ENCODE data around the gene EDA. TPM values are rescaled to one million over a fixed set of nuclear protein-coding genes. Genes with fewer than 3 reads are reported as not detected.

EDA gene
- total and polyA plus RNA-seq, 2 of the 13 experiments (the other 11 are each of a cell fraction or from before 2014, with no cell fraction given): 8.8 to 11.2 TPM

DNA sequence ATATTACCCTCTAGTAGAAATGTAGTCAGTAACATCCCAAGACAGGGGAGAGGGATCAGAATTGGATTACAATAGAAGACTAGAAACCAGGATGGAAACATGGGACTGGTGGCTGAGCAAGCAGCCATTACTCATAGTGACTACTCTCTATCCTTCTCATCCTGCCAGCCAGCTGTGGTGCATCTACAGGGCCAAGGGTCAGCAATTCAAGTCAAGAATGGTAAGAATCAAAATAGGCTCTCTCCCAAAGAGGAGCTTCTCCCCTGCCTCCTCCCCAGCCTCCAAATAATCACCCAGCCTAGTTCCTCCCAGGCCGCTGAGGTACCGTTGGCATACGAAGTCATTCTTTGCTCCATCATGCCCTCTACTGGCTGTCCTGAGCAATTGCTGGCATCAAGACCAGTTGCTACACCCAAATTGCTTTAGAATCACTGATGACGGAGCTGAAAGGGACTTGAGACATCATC lies 414.4 kb downstream of the EDA start (continued):
- TF ChIP-seq, protein P1, sequence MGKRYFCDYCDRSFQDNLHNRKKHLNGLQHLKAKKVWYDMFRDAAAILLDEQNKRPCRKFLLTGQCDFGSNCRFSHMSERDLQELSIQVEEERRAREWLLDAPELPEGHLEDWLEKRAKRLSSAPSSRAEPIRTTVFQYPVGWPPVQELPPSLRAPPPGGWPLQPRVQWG (CRISPR knock-in tag; IDR thresholded peaks at IDR 0.05; ENCODE audit: borderline replicate concordance, low read depth): no peak
- TF ChIP-seq IKZF4 (CRISPR knock-in tag; IDR thresholded peaks at IDR 0.05; ENCODE audit: borderline replicate concordance, low read depth, not compliant biosample characterization) (no peak), PITX1 (CRISPR knock-in tag; IDR thresholded peaks at IDR 0.05) (no peak), SMC3 (IDR thresholded peaks at IDR 0.05; ENCODE audit: low read length) (peak; percentile 66), JUNB (CRISPR knock-in tag; IDR thresholded peaks at IDR 0.05; ENCODE audit: borderline replicate concordance) (no peak), PAX8 (CRISPR knock-in tag; IDR thresholded peaks at IDR 0.05; ENCODE audit: borderline replicate concordance) (no peak), STAG1 (CRISPR knock-in tag; IDR thresholded peaks at IDR 0.05) (peak; percentile 79), ZSCAN20 (CRISPR knock-in tag; IDR thresholded peaks at IDR 0.05; ENCODE audit: borderline replicate concordance) (no peak)
- TF ChIP-seq, protein P2, sequence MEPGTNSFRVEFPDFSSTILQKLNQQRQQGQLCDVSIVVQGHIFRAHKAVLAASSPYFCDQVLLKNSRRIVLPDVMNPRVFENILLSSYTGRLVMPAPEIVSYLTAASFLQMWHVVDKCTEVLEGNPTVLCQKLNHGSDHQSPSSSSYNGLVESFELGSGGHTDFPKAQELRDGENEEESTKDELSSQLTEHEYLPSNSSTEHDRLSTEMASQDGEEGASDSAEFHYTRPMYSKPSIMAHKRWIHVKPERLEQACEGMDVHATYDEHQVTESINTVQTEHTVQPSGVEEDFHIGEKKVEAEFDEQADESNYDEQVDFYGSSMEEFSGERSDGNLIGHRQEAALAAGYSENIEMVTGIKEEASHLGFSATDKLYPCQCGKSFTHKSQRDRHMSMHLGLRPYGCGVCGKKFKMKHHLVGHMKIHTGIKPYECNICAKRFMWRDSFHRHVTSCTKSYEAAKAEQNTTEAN (CRISPR knock-in tag; conservative IDR thresholded peaks at IDR 0.05): no peak

DNA sequence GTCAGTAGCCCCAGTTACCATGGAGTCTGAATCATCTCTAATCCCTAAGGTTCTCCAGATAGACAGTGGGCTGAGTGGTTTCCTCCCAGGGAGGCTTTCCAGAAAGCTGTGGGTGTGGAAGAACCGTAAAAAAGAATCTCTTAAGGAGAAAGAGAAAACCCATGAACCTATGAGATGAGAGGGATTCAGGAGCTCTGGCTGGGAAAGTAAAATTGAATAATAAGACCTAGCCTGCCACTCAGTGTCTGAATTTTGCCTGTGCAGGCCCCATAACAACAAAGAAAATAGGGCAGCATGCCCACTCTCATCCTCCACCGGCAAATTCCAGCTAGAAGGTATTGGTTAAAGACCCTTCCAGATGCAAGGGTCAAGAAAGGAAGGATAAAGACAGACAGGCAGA lies 416.9 kb downstream of the EDA start:
- Histone ChIP-seq H3K27me3 (ENCODE audit: control insufficient read depth in 1 of 2, insufficient read depth in 2 of 2, low read length in 2 of 2) (no peaks in the 10 kb centered on the region), H3K4me3 (replicated peaks in 1 of 3; ENCODE audit: insufficient read depth in 1 of 3, low read depth in 2 of 3, low read length in 3 of 3) (no peak overlapping the region), H4K20me1 (ENCODE audit: insufficient read depth, low read length) (no peaks in the 10 kb centered on the region), H3K9me3 (ENCODE audit: low read length) (no peaks in the 10 kb centered on the region), H3K79me2 (ENCODE audit: insufficient read depth, low read length) (no peaks in the 10 kb centered on the region), H3K36me3 (replicated peaks in 1 of 2; ENCODE audit: control insufficient read depth in 1 of 2, insufficient read depth in 2 of 2, low read length in 2 of 2) (no peaks in the 10 kb centered on the region), H3K4me1 (ENCODE audit: insufficient read depth, low read length) (peaks cover 2% of the 10 kb centered on the region), H3K4me2 (ENCODE audit: low read depth, low read length) (no peak overlapping the region), H2AFZ (ENCODE audit: low read length) (no peak overlapping the region), H3K27ac (ENCODE audit: extremely low read length, insufficient read depth, low read length) (no peak overlapping the region), H3K9ac (ENCODE audit: insufficient read depth, low read depth, low read length) (no peak overlapping the region)
- ChIA-PET CTCF (ENCODE audit: low intra/inter-chr PET ratio, low total read pairs) (interaction anchor here (1.2 kb wide), 1 partner anchor 65 kb away, joined by 6 read pairs; no protein-coding TSS in a partner anchor), POLR2A (no interaction called here)
- DNase-seq (ENCODE audit: low spot score): no peak
- intact Hi-C loops (cut with micrococcal nuclease; ENCODE audit: unreplicated experiment) (loop anchor here (5.0 kb wide), 2 partner anchors 65 to 540 kb away; no protein-coding TSS in a partner anchor), in situ Hi-C loops (cut with HindIII; ENCODE audit: extremely low pct_ligation_motif_present, low pct_unique_long_range_greater_than_20kb) (loop anchor here (5.0 to 10.0 kb wide), 2 partner anchors 62 to 540 kb away; no protein-coding TSS in a partner anchor)
- no peak for ATAC-seq
- BruUV-seq (replicated peaks): no TSS peak
- WGBS (ENCODE audit: low lambda C conversion rate): 100% methylated on average over 1 of the region's 2 CpGs
- FAIRE-seq: no peak
- TF ChIP-seq DPF2 (CRISPR knock-in tag; IDR thresholded peaks at IDR 0.05; ENCODE audit: borderline replicate concordance, low read depth) (no peak), ZNF142 (CRISPR knock-in tag; IDR thresholded peaks at IDR 0.05) (no peak), ETV5 (CRISPR knock-in tag; IDR thresholded peaks at IDR 0.05; ENCODE audit: borderline replicate concordance) (no peak), TEAD3 (CRISPR knock-in tag; optimal IDR thresholded peaks at IDR 0.05; ENCODE audit: borderline replicate concordance) (no peak)
